ENCODE results near the gene DKKL1. TPM values are rescaled to one million over a fixed set of nuclear protein-coding genes. Genes with fewer than 3 reads are reported as not detected.

The DKKL1 gene
- total RNA-seq, 2 donors from 2014 or later, result not detected

DNA sequence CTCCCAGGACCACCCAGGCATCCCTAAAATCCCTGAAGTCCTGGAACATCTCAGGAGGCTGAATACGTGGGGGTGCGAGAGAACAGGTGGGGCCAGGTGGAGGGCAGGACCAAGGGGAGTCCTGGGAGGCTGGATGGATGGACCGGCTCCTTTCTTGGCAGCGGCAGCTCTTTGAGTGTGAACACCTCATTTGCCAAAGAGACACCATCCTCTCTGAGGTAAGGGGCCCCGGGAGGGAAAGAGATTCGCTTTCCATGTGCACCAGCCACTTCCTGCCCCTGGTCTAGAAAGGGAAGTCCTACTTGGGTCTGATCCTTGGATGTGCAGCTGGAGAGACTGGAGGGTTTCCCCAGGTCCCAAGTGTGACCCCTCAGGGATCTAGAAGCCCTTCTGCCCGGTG is 43.4 kb downstream of the DKKL1 start:
- 80 to 82% methylated on average over 1 to 7 of the region's 7 CpGs for WGBS, 2 donors
- Histone ChIP-seq H3K27ac (no peak overlapping the region), H3K4me3 (no peak overlapping the region), H3K36me3 (replicated peaks in 1 of 2; ENCODE audit: insufficient read depth in 1 of 2, low read depth in 2 of 2) (no peaks in the 10 kb centered on the region), H3K9me3 (no peaks in the 10 kb centered on the region), H3K27me3 (no peaks in the 10 kb centered on the region), H3K4me1 (no peaks in the 10 kb centered on the region)
- ATAC-seq, result no peak
- TF ChIP-seq POLR2A (IDR thresholded peaks at IDR 0.05), result no peak
- TF ChIP-seq, protein P1, sequence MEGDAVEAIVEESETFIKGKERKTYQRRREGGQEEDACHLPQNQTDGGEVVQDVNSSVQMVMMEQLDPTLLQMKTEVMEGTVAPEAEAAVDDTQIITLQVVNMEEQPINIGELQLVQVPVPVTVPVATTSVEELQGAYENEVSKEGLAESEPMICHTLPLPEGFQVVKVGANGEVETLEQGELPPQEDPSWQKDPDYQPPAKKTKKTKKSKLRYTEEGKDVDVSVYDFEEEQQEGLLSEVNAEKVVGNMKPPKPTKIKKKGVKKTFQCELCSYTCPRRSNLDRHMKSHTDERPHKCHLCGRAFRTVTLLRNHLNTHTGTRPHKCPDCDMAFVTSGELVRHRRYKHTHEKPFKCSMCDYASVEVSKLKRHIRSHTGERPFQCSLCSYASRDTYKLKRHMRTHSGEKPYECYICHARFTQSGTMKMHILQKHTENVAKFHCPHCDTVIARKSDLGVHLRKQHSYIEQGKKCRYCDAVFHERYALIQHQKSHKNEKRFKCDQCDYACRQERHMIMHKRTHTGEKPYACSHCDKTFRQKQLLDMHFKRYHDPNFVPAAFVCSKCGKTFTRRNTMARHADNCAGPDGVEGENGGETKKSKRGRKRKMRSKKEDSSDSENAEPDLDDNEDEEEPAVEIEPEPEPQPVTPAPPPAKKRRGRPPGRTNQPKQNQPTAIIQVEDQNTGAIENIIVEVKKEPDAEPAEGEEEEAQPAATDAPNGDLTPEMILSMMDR (IDR thresholded peaks at IDR 0.05), result no peak
- no peak for DNase-seq
- intact Hi-C loops (cut with DNase I), result no loop called here

DNA sequence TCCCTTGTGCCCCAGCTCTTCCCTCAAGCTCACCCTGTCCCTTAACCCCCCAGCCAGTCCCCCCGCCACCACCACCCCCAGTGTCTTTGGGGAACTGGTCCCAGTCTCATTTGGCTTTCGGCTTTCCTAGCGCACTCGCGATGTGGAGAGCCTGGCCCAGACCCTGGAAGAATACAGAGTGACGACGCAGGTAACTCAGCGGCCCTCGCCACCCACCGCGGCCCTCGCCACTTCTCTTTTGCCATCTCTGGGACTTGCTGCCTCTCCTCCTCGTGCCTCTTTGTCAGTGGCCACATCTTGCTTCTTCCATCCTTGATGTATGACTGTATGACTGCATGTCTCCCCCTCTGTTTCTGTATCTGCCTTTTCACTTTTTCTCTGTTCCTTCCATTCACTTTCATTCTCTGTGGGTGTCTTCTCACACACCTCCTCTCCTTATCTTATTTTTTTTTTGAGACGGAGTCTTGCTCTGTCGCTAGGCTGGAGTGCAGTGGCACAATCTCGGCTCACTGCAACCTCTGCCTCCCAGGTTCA is 43.9 kb downstream of the DKKL1 start:
- Histone ChIP-seq H3K27ac (no peak overlapping the region), H3K4me1 (no peaks in the 10 kb centered on the region), H3K27me3 (no peaks in the 10 kb centered on the region), H3K4me3 (no peak overlapping the region), H3K36me3 (replicated peaks in 1 of 2; ENCODE audit: insufficient read depth in 1 of 2, low read depth in 2 of 2) (no peaks in the 10 kb centered on the region), H3K9me3 (no peaks in the 10 kb centered on the region)
- intact Hi-C loops (cut with DNase I), result no loop called here
- ATAC-seq, result no peak
- DNase-seq, result no peak
- TF ChIP-seq POLR2A (IDR thresholded peaks at IDR 0.05), result no peak
- TF ChIP-seq, protein P1 (IDR thresholded peaks at IDR 0.05), result no peak
- 81 to 83% methylated on average over 16 of the region's 16 CpGs for WGBS, 2 donors

DNA sequence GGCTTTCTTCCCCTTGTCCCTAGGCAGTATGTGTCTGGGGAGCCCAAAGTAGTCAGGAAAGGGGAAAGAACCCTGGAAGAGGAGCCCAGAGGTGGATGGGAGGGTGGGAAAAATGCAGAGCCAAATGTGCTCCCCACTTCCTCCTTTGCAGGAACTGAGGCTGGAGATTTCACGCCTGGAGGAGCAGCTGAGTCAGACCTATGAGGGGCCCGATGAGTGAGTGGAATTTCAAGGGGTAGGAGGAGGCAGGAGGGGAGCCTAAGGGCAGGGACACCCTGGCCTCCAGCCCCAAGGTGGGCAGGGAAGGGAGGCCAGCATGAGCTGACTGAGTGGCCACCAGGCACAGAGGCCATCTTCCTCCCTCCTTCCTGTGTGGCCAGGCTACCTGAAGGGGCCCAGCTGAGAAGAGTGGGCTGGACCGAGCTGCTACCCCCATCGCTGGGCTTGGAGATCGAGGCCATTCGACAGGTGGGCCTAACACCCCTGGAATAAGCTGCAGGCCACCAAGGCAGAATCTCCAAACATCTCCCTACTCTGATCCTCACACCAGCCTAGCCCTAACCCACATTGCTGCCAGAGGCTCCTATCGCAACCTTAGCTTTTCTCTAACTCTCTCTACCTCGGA is 45.3 kb downstream of the DKKL1 start:
- DNase-seq (no peak), ATAC-seq (no peak)
- H3K4me1 ChIP-seq, result no peaks in the 10 kb centered on the region
- H3K27ac ChIP-seq, result no peak overlapping the region
- TF ChIP-seq, protein P1 (IDR thresholded peaks at IDR 0.05), result no peak
- no peak for TF ChIP-seq POLR2A (IDR thresholded peaks at IDR 0.05)
- H3K27me3 ChIP-seq, result no peaks in the 10 kb centered on the region
- H3K36me3 ChIP-seq (replicated peaks in 1 of 2; ENCODE audit: insufficient read depth in 1 of 2, low read depth in 2 of 2), result no peaks in the 10 kb centered on the region
- 67 to 76% methylated on average over 6 to 7 of the region's 8 CpGs for WGBS, 2 donors
- no peaks in the 10 kb centered on the region for H3K9me3 ChIP-seq
- intact Hi-C loops (cut with DNase I), result no loop called here
- H3K4me3 ChIP-seq, result no peak overlapping the region

DNA sequence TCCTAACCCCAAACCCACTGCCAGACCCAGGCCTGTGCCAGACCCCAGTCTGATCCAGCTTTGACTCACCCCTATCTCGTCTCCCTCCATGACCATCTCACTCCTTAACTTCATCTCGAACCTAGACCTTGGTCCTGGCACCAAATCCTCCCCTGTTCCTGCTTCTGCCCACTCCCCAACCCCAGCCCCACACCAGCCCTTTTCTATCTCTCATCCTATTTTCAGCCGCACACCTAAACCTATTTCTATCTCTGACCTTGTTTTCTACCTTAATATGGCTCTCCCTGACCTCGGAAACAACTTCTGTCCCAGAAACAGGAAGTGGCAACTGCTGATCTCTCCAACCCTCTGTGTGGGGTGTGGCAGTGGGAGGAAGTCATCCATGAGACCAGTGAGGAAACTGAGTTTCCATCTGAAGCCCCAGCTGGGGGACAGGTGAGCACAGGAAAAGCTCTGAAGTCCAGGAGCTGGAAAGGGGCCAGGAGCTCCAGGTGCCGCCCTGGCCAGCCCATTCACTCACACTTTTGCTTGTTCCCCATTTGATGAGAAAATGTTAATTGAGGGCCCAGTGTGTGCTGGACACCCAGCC is 45.9 kb downstream of the DKKL1 start:
- no peaks in the 10 kb centered on the region for H3K36me3 ChIP-seq (replicated peaks in 1 of 2; ENCODE audit: insufficient read depth in 1 of 2, low read depth in 2 of 2)
- no peaks in the 10 kb centered on the region for H3K9me3 ChIP-seq
- DNase-seq (peak in 1 of 4 donors; percentile 16), ATAC-seq (no peak)
- H3K27me3 ChIP-seq, result no peaks in the 10 kb centered on the region
- intact Hi-C loops (cut with DNase I), result no loop called here
- no peak overlapping the region for H3K4me3 ChIP-seq
- H3K4me1 ChIP-seq, result no peaks in the 10 kb centered on the region
- H3K27ac ChIP-seq, result no peak overlapping the region
- WGBS, 2 donors, result 67 to 68% methylated on average over 5 of the region's 5 CpGs
- no peak for TF ChIP-seq POLR2A (IDR thresholded peaks at IDR 0.05)
- TF ChIP-seq, protein P1 (IDR thresholded peaks at IDR 0.05), result no peak
